Karpas-422 (cell line): ENCODE data around the gene ITPRIPL2. TPM values are rescaled to one million over a fixed set of nuclear protein-coding genes. Genes with fewer than 3 reads are reported as not detected.

Source experiments
- DNase-seq: peaks from one replicate; pipeline ENCODE4 v3.0.0-alpha.2; 2015
- H2AFZ ChIP-seq: fragments of 200-600 bp; sonication (generic); 2 replicates; pipeline ENCODE4 v1.6.1; 2014; ENCODE audit warnings: antibody characterized with exemption, low read length, mixed read lengths
- H3K27ac ChIP-seq: fragments of 200-600 bp; sonication (generic); 2 replicates; pipeline ENCODE4 v1.5.1; 2014; ENCODE audit warnings: mild to moderate bottlenecking, low read length, moderate library complexity
- H3K27me3 ChIP-seq: fragments of 200-600 bp; sonication (generic); 2 replicates; pipeline ENCODE4 v1.6.1; 2014; ENCODE audit warnings: low read length, mixed read lengths
- H3K36me3 ChIP-seq: fragments of 200-600 bp; sonication (generic); 2 replicates; pipeline ENCODE4 v1.6.1; 2014; ENCODE audit warnings: low read length, mixed read lengths; ENCODE audit not compliant: insufficient read depth
- H3K4me1 ChIP-seq: fragments of 200-600 bp; sonication (generic); 2 replicates; pipeline ENCODE4 v1.6.1; 2014; ENCODE audit warnings: mild to moderate bottlenecking, low read length, mixed read lengths
- H3K4me2 ChIP-seq: fragments of 200-600 bp; sonication (generic); 2 replicates; pipeline ENCODE4 v1.6.1; 2014; ENCODE audit warnings: low read length, low read depth, mild to moderate bottlenecking; ENCODE audit not compliant: poor library complexity, severe bottlenecking
- H3K4me3 ChIP-seq: fragments of 200-600 bp; sonication (generic); 2 replicates; pipeline ENCODE4 v1.5.1; 2014; ENCODE audit warnings: mild to moderate bottlenecking, antibody characterized with exemption, low read length, mixed read lengths
- H3K79me2 ChIP-seq: fragments of 200-600 bp; sonication (generic); 2 replicates; pipeline ENCODE4 v1.6.1; 2014; ENCODE audit warnings: mild to moderate bottlenecking, low read length, mixed read lengths
- H3K9ac ChIP-seq: fragments of 200-600 bp; sonication (generic); 2 replicates; pipeline ENCODE4 v1.6.0; 2014; ENCODE audit warnings: low read length
- H3K9me2 ChIP-seq: fragments of 200-600 bp; sonication (generic), shearing (Covaris generic); replicated peaks from 2 replicates; pipeline ENCODE4 v1.6.0; 2014; ENCODE audit warnings: mild to moderate bottlenecking, low read length, moderate library complexity; ENCODE audit not compliant: insufficient read depth
- H3K9me3 ChIP-seq: fragments of 300-700, 200-600 bp; sonication (generic); 2 replicates; pipeline ENCODE4 v1.6.1; 2014; ENCODE audit warnings: low read length, mixed read lengths
- H4K20me1 ChIP-seq: fragments of 200-600 bp; sonication (generic); 2 replicates; pipeline ENCODE4 v1.6.1; 2014; ENCODE audit warnings: mild to moderate bottlenecking, antibody characterized with exemption, low read length, low read depth; ENCODE audit not compliant: insufficient read depth
- total RNA-seq: library from RNA; depleted of rRNA; stranded (reverse); fragments of >200 nt; shearing (Covaris generic); gene quantifications from 2 replicates; pipeline ENCODE4 v1.2.3, GENCODE V29; 2014; ENCODE audit warnings: low replicate concordance

Gene ITPRIPL2
- total RNA-seq, 1 experiment from 2014 or later, result not detected

DNA sequence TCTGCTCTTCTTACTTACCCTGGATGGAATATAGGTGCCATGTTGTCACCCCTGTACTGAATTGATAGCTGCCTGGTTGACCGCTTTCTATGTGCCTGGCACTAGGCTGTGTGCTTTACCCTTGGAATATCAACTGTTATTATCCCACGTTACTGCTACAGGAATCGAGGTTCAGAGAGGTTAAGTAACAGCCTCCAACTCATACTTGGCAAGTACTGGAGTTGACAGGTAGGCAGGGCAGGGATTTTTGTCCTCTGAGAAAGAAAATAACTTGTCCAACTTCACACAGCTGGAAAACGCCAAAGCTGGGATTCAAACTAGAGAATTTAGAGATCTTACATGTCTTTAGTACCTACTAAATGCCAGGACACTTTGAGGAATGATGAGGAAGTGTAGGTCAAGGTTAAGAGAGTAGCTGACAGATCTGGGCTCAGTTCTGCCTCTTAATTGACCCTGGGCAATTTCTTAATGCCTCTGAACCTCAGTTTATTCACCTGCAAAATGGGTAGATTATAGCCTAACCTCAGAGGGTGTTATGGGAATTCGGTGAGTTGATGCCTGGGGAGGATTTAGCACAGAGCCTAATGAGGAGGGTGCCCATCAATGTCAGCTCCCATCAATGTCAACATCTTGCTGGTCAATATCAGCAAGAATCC is 25.8 kb downstream of the ITPRIPL2 start:
- Histone ChIP-seq H3K9ac (no peak overlapping the region), H3K4me2 (no peak overlapping the region)
- no peak for DNase-seq

DNA sequence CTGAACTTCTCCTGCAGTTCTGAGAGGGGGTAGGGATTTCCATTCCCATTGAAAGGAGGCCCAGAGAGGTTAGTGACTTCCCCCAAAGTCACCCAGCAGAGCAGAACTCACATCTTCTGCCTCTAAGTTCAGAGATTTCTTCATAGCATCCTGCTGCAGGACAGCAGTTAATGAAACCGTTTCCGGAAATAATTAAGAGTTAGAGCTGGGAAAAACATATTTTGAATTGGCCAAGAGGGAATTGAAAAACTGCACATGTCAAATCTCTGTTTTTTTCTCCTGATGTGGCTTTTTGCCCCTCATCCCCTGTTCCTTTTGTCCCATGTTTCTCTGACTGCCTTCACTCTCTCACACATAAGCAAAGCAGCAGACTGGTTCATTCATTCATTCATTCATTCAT is 26.6 kb downstream of the ITPRIPL2 start:
- no peaks in the 10 kb centered on the region for H3K9me2 ChIP-seq
- no peaks in the 10 kb centered on the region for H3K9me3 ChIP-seq
- no peak overlapping the region for H3K4me2 ChIP-seq
- no peak overlapping the region for H3K4me3 ChIP-seq
- no peaks in the 10 kb centered on the region for H3K27me3 ChIP-seq
- H3K4me1 ChIP-seq, result no peaks in the 10 kb centered on the region
- no peak for DNase-seq
- no peak overlapping the region for H3K27ac ChIP-seq
- H3K36me3 ChIP-seq, result no peaks in the 10 kb centered on the region
- no peak overlapping the region for H2AFZ ChIP-seq
- no peaks in the 10 kb centered on the region for H3K79me2 ChIP-seq
- no peaks in the 10 kb centered on the region for H4K20me1 ChIP-seq
- no peak overlapping the region for H3K9ac ChIP-seq

More for the DNA sequence above, 25.8 kb downstream of the ITPRIPL2 start:
- no peaks in the 10 kb centered on the region for H3K9me2 ChIP-seq
- H3K4me3 ChIP-seq, result no peak overlapping the region
- H3K4me1 ChIP-seq, result no peaks in the 10 kb centered on the region
- H3K9me3 ChIP-seq, result no peaks in the 10 kb centered on the region
- H3K27ac ChIP-seq, result no peak overlapping the region
- no peaks in the 10 kb centered on the region for H3K36me3 ChIP-seq
- H4K20me1 ChIP-seq, result no peaks in the 10 kb centered on the region
- no peaks in the 10 kb centered on the region for H3K27me3 ChIP-seq
- no peaks in the 10 kb centered on the region for H3K79me2 ChIP-seq
- no peak overlapping the region for H2AFZ ChIP-seq

DNA sequence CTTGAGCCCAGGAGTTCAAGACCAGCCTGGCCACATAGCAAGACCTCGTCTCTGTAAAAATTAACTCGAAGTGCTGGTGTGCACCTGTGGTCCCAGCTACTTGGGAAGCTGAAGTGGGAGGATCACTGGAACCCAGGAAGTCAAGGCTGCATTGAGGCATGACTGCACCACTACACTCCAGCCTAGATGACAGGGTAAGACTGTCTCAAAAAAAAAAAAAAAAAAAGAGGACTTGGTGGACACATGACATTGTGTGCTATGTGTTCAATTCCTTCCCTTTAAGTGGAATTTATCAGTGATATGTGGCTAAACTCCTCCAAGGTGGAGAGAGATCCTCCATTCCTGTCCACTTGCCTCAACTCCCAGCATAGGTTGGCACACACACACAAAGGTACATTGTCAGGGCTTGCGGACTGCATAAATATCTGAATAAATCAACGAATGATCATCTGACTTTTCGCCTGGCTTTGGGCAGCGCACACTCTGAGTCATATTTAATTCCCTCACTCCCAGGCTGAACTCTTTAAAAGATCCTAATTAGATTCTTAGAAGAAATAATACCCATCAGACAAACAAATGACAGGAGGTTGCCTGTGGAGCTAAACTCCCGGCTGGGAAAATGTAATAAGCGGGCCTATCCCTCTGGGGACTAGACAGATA is 29.3 kb downstream of the ITPRIPL2 start:
- Histone ChIP-seq H3K9me2 (no peaks in the 10 kb centered on the region), H3K79me2 (no peaks in the 10 kb centered on the region), H3K9me3 (no peaks in the 10 kb centered on the region), H3K36me3 (no peaks in the 10 kb centered on the region), H2AFZ (no peak overlapping the region), H3K4me3 (no peak overlapping the region), H3K27me3 (no peaks in the 10 kb centered on the region), H3K4me1 (no peaks in the 10 kb centered on the region), H4K20me1 (no peaks in the 10 kb centered on the region), H3K4me2 (no peak overlapping the region), H3K27ac (no peak overlapping the region), H3K9ac (no peak overlapping the region)
- DNase-seq, result no peak

DNA sequence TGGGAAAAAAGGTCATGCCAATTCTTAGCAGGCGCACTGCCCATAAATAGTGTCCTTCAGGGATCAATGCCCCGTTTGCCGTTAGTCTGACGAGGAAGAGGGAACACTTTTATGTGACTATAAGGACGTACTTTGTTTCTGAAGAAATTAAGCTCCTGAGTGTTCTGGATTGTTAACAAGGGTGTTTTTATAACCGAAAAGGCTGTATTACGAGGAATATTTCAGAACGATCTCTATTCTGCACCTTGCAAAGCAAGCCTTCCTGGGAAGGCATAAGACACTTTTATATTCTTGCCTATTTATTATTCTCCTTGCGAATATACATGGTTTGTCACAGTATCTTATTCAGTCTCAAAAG is 29.8 kb downstream of the ITPRIPL2 start:
- H3K27ac ChIP-seq, result no peak overlapping the region
- no peaks in the 10 kb centered on the region for H3K27me3 ChIP-seq
- H3K4me2 ChIP-seq, result no peak overlapping the region
- H3K9me2 ChIP-seq, result no peaks in the 10 kb centered on the region
- no peaks in the 10 kb centered on the region for H4K20me1 ChIP-seq
- no peaks in the 10 kb centered on the region for H3K9me3 ChIP-seq
- no peaks in the 10 kb centered on the region for H3K79me2 ChIP-seq
- no peak overlapping the region for H3K4me3 ChIP-seq
- H2AFZ ChIP-seq, result no peak overlapping the region
- H3K4me1 ChIP-seq, result no peaks in the 10 kb centered on the region
- no peak for DNase-seq
- H3K36me3 ChIP-seq, result no peaks in the 10 kb centered on the region
- no peak overlapping the region for H3K9ac ChIP-seq

DNA sequence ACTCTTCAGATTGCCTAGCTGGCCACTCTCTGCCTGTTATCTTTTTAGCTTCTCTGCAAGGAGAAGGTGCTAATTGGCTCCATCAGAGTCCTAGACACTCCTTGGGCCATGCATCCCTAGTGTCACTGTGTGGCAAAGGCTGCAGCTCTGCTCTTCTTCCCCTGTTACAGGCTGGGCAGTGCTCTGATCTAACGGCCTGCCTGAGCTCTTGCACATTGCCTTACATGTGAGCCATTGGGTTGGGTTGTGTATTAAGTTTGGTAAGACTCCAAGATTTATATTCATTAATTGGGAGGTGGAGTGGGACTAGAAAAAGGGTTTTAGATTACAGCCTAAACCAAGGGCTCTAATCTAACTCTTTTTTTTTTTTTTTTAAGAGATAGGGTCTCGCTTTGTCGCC is 31.2 kb downstream of the ITPRIPL2 start:
- DNase-seq, result no peak
- Histone ChIP-seq H3K36me3 (no peaks in the 10 kb centered on the region), H3K79me2 (no peaks in the 10 kb centered on the region), H3K4me2 (no peak overlapping the region), H3K27me3 (no peaks in the 10 kb centered on the region), H3K27ac (no peak overlapping the region), H3K9ac (no peak overlapping the region), H3K4me1 (no peaks in the 10 kb centered on the region), H3K4me3 (no peak overlapping the region), H3K9me3 (no peaks in the 10 kb centered on the region), H3K9me2 (no peaks in the 10 kb centered on the region), H4K20me1 (no peaks in the 10 kb centered on the region), H2AFZ (no peak overlapping the region)

DNA sequence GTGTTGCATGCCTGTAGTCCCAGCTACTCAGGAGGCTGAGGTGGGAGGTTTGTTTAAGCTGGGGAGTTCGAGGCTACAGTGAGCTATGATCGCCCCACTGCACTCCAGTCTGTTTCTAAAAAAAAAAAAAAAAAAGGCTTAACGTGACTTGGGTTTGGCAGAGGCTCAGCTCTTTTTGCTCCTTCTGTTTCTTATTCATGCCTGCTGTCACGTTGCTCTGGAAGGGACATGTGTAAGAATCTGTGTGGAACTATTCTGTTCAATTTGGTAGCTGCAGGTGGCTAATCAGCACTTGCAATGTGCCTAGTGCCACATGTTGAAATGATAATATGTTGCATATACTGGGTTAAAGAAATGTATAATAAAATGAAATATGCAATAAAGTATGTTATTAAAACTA is 33.4 kb downstream of the ITPRIPL2 start:
- Histone ChIP-seq H3K27me3 (no peaks in the 10 kb centered on the region), H3K9me3 (no peaks in the 10 kb centered on the region), H4K20me1 (no peaks in the 10 kb centered on the region), H3K36me3 (no peaks in the 10 kb centered on the region), H3K27ac (no peak overlapping the region), H2AFZ (no peak overlapping the region), H3K4me2 (no peak overlapping the region), H3K79me2 (no peaks in the 10 kb centered on the region), H3K4me3 (no peak overlapping the region), H3K4me1 (no peaks in the 10 kb centered on the region), H3K9ac (no peak overlapping the region), H3K9me2 (no peaks in the 10 kb centered on the region)
- no peak for DNase-seq

DNA sequence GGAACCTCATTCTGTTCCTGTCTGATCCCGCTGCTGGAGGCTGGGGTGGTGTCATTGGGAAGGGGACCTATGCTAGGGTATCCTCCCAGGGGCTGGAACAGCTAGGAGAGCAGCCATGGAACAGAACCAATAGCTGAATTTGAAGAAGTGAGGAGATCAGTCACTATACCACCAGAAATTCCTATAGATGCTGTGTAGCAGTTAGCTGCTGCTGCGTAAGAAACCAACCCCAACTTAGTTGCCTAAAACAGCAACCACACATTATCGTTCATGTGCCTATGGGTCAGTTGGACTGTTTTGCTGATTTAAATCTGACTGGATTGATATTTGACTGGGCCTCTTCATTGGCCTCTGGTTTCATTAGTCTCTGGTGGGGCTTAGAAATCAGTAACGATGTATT is 33.9 kb downstream of the ITPRIPL2 start:
- H3K4me1 ChIP-seq, result no peaks in the 10 kb centered on the region
- H3K4me3 ChIP-seq, result no peak overlapping the region
- H3K4me2 ChIP-seq, result no peak overlapping the region
- H3K79me2 ChIP-seq, result no peaks in the 10 kb centered on the region
- no peak overlapping the region for H3K9ac ChIP-seq
- no peak for DNase-seq
- no peaks in the 10 kb centered on the region for H4K20me1 ChIP-seq
- H3K9me3 ChIP-seq, result no peaks in the 10 kb centered on the region
- no peak overlapping the region for H3K27ac ChIP-seq
- no peaks in the 10 kb centered on the region for H3K9me2 ChIP-seq
- H2AFZ ChIP-seq, result no peak overlapping the region
- no peaks in the 10 kb centered on the region for H3K36me3 ChIP-seq
- H3K27me3 ChIP-seq, result no peaks in the 10 kb centered on the region

DNA sequence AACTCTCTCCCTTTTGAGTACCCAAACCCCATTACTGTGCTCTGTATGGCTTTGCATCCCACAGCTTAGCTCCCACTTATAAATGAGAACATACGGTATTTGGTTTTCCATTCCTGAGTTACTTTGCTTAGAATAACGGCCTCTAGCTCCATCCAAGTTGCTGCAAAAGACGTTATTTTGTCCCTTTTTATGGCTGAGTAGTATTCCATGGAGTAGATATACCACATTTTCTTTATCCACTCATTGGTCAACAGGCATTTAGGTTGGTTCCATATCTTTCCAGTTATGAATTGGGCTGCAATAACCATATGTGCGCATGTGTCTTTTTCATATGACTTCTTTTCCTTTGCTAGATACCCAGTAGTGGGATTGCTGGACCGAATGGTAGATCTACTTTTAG is 34.4 kb downstream of the ITPRIPL2 start:
- no peaks in the 10 kb centered on the region for H3K9me2 ChIP-seq
- no peak overlapping the region for H3K9ac ChIP-seq
- H3K9me3 ChIP-seq, result no peaks in the 10 kb centered on the region
- H3K36me3 ChIP-seq, result no peaks in the 10 kb centered on the region
- no peaks in the 10 kb centered on the region for H4K20me1 ChIP-seq
- H3K79me2 ChIP-seq, result no peaks in the 10 kb centered on the region
- no peak overlapping the region for H3K27ac ChIP-seq
- H3K4me3 ChIP-seq, result no peak overlapping the region
- no peak overlapping the region for H3K4me2 ChIP-seq
- no peak overlapping the region for H2AFZ ChIP-seq
- H3K4me1 ChIP-seq, result no peaks in the 10 kb centered on the region
- no peaks in the 10 kb centered on the region for H3K27me3 ChIP-seq
- no peak for DNase-seq
